ENCODE data around the gene SUPV3L1. TPM values are rescaled to one million over a fixed set of nuclear protein-coding genes. Genes with fewer than 3 reads are reported as not detected.

The SUPV3L1 gene
- total RNA-seq, 1 experiment from 2014 or later: 57.3 TPM

GRCh38 chr10:69153227-69153626, 26.8 kb upstream of the SUPV3L1 start:
- Histone ChIP-seq H3K23ac (ENCODE audit: insufficient read length, low read depth, low read length) (no peak overlapping the region), H4K5ac (ENCODE audit: insufficient read length, low read depth, low read length) (no peak overlapping the region), H3K4me1 (ENCODE audit: insufficient read depth, low read length) (no peaks in the 10 kb centered on the region), H3K9me3 (ENCODE audit: control insufficient read depth, low read depth, low read length) (no peaks in the 10 kb centered on the region), H3K14ac (ENCODE audit: insufficient read depth, low read length) (no peak overlapping the region), H2AFZ (ENCODE audit: low read length) (no peak overlapping the region), H3K27ac (ENCODE audit: insufficient read length, low read depth, low read length) (no peak overlapping the region), H2BK15ac (ENCODE audit: low read depth, low read length) (no peak overlapping the region), H3T11ph (ENCODE audit: low read length) (no peak overlapping the region), H4K91ac (ENCODE audit: insufficient read length, low read depth, low read length) (no peak overlapping the region), H3K23me2 (ENCODE audit: insufficient read length, low read depth, low read length, poor library complexity, severe bottlenecking) (no peaks in the 10 kb centered on the region), H4K8ac (replicated peaks; ENCODE audit: insufficient read length, low read depth, low read length) (no peak overlapping the region), H4K20me1 (ENCODE audit: control insufficient read depth, insufficient read depth, insufficient read length) (no peaks in the 10 kb centered on the region), H3K79me2 (ENCODE audit: insufficient read depth, low read length) (no peaks in the 10 kb centered on the region; the same call in 1 of the 2 replicates), H3K79me1 (ENCODE audit: insufficient read depth, low read depth, low read length, poor library complexity, severe bottlenecking) (no peaks in the 10 kb centered on the region), H3K56ac (ENCODE audit: insufficient read length, low read depth, low read length) (no peak overlapping the region), H3K4ac (ENCODE audit: low read depth, low read length) (no peak overlapping the region), H3K9ac (ENCODE audit: extremely low read depth, insufficient read length, low read length) (no peak overlapping the region), H2BK5ac (ENCODE audit: insufficient read length, low read length) (no peak overlapping the region), H2AK5ac (ENCODE audit: insufficient read length, low read length) (no peak overlapping the region), H3K27me3 (ENCODE audit: insufficient read depth, low read length) (no peaks in the 10 kb centered on the region), H2BK120ac (ENCODE audit: low read depth, low read length, poor library complexity, severe bottlenecking) (no peak overlapping the region), H3K4me2 (ENCODE audit: insufficient read depth, insufficient read length, low read length) (no peak overlapping the region), H2BK20ac (ENCODE audit: low read depth, low read length, poor library complexity, severe bottlenecking) (no peak overlapping the region), H2BK12ac (ENCODE audit: insufficient read length, low read depth, low read length) (no peak overlapping the region), H3K18ac (ENCODE audit: insufficient read length, low read depth, low read length) (no peak overlapping the region)
- Mint-ChIP-seq H3K27ac (no peak overlapping the region), H3K9me3 (no peaks in the 10 kb centered on the region), H3K36me3 (ENCODE audit: insufficient read depth in 1 of 3, low read depth in 3 of 3) (peaks cover under 1 to 8% (median 7%) of the 10 kb centered on the region in 3 experiments; a peak in 5 of 7 replicates), H3K4me1 (peaks cover 5% of the 10 kb centered on the region in 2 experiments; a peak in 3 of 4 replicates), H3K27me3 (ENCODE audit: low read depth) (no peaks in the 10 kb centered on the region), H3K4me3 (no peak overlapping the region)
- no peak for TF ChIP-seq CTCF (conservative IDR thresholded peaks at IDR 0.05)
- WGBS (ENCODE audit: extremely low coverage, insufficient read length, low lambda C conversion rate): no CpG with 5 or more reads among the region's 6 CpGs
- no peak for DNase-seq

All from H9 (cell line).